GM21576 (cell line): ENCODE measurements around the gene IRF3.
"Not testable (repeated sequence)": the region's sequence is repeated elsewhere in the genome, so short reads cannot be mapped to it uniquely, and the experiment has no call there.

Experiments used
- ATAC-seq: cut with Tn5 transposase; IDR thresholded peaks from one replicate; pipeline ENCODE4 v1.9.1; 2021; ENCODE audit warnings: mild to moderate bottlenecking, moderate library complexity; ENCODE audit not compliant: unreplicated experiment

Gene IRF3

DNA sequence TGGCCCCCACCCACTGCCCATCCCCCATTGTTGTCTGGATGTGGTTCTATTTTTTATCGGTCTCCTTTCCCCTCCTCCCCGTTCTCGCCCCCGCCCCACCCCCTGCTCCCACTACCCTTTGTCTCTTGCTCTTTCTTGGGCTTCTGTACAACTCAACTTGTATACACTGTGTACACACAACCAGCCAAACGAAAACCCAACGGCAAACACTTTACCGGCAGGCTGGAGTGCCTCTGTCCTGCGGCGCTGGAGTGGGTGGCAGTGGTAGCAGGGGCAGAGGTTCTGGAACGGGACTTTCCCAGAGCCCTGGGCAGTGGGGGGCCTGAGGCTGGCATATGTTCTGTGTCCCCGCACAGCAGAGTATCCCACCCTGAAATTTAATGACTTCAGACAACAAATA, 39.4 kb downstream of the IRF3 start:
- no peak for ATAC-seq

DNA sequence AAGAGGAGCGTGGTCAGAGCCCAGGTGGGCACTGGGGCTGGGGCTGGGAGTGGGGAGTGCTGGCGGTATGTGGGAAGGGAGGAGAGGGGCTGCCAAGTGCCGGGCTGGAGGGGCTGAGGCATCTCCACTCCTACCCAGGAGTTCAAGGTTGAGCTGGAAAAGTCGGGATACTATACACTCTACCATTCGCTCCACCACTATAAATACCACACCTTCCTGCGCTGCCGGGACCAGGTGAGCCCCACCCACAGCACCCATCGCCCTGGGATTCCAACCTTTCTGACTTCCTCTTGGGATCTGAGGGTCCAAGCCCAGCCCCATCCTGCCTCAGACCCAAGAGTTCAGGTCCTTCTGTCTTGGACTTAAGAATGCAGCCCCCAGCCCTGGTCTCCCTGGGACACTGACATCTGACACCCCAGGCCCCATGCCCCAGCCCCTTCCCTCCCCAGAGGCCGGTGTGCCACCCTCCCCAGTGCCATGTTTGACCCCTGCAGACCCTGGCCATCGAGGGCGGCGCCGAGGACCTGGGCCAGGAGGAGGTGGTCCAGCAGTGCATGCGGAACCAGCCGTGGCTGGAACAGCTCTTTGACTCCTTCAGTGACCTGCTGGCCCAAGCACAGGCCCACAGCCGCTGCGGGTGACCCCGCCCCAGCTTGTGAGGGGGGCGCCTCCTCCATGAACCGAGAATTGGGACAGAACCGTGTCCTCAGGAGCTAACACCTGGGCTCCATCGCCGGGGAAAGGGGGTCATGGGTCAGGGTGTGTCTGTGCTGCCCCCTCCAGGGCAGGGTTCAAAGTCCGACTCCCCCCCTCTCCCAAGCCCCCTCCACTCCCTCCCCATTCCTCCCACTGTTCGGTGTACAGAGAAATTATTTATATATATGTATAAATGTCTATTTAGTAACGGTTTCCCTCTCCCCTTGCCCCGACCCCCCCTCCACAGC, 40.4 kb downstream of the IRF3 start:
- no peak for ATAC-seq

DNA sequence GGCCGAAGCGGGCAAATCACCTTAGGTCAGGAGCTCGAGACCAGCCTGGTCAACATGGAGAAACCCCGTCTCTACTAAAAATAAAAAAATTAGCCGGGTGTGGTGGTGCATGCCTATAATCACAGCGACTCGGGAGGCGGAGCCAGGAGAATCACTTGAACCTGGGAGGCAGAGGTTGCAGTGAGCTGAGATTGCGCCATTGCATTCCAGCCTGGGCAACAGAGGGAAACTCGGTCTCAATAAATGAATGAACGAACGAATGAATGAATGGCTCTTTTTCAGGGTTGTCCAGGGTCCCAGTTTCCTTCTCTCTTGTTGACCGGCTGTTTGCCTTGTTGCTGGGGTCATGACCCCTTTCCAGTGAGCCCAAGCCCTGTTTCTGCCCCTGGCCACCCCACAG, 47.8 kb downstream of the IRF3 start:
- not testable (repeated sequence) for ATAC-seq

DNA sequence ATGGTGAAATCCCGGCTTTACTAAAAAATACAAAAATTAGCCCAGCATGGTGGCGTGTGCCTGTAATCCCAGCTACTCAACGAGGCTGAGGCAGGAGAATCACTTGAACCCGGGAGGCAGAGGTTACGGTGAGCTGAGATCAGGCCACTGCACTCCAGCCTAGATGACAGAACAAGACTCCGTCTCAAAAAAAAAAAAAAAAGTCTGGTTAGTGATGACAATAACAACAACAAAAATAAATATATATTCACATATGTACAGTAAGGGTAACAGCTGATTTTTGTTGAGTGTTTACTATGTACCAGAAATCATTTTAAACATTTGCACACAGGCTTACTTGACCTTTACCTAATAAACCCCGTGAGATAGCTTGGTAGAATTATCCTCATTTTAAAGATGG, 48.7 kb downstream of the IRF3 start:
- ATAC-seq, result no peak

DNA sequence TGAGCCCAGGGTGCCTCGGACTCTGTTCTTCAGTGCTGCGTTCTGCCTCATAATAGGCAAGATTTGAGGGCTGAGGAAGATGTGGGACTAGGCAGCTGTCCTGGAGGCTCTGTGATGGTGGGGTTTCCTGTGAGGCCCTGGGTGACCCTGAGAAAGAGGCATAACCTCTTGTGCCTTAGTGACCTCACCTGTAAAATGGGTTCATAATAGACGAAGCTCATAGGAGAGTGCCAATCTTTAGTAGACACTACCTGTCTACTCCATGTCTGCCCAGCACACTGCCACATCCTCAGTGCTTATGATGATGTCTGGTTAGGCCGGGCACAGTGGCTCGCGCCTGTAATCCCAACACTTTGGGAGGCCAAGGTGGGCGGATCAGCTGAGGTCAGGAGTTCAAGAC, 49.1 kb downstream of the IRF3 start:
- no peak for ATAC-seq

DNA sequence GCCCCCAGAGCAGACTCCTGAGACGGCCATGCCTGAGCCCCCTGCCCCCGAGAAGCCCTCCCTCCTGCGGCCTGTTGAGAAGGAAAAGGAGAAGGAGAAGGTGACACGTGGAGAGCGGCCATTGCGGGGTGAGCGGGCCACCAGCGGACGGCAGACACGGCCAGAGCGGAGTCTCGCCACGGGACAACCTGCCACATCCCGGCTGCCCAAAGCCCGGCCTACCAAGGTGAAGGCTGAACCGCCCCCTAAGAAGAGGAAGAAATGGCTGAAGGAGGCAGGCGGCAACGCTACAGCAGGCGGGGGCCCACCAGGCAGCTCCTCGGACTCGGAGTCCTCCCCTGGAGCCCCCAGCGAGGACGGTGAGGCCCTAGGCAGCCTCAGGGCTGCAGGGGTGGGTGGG, 49.8 kb downstream of the IRF3 start:
- ATAC-seq, result no peak

DNA sequence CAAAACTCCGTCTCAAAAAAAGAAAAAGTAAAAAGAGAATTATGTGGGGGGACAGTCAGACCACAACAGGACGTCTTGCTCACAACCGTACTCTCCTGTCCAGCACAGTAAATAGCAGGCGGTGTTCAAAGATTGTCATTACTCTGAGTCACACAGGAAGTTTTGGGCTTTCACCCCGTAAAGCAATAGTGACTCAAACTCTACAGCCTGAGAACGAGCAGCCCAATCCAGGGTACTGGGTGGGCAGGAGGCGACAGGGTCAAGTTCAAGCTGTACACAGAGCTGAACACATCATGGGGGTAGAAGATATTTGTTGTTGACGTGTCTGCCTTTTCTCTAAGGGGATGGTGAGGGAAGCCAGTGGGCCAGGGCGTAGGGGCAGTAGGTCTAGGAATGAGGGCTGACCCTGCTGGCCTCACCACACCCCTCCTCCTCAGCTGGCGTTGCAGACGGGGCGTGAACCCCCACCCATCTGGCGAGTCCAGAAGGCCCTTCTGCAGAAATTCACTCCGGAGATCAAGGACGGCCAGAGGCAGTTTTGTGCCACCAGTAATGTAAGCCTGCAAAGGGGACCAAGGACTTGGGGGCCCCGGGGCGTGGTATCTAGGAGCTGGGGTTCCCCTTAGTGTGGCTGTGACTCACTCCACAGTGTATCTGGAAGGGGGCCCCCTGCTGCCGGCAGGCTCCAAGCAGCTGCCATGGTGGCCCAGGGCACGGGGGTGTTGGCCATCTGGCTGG, 51.4 kb downstream of the IRF3 start:
- no peak for ATAC-seq

DNA sequence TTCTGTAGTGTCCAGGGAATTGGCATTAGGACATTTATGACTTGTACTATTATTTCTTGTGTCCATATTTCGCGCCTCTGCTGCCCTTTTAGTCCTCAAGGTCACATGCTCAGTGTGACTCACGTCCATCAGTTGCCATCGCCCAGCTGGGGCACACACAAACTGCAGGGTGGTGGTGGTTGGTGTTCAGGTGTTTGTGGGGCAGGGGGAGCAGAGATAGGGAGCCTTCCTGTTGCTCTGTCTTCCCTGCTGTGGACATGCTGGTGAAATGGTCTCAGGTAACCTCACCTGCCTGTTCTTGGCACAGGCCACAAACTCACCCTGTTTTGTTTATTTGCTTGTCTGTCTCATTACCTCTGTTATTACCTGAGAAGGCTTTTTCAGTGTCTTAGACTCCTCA, 52.3 kb downstream of the IRF3 start:
- ATAC-seq, result no peak
